MM.1S (cell line): Measurements from ENCODE around the gene ECSCR.

Source experiments
- CTCF ChIP-seq: fragments of 300-600 bp; sonication (generic); IDR thresholded peaks from 2 replicates; pipeline ENCODE4 v1.5.1; 2016; ENCODE audit warnings: antibody characterized with exemption, low read length, mixed read lengths
- EZH2 ChIP-seq: fragments of 300-600 bp; sonication (generic); optimal IDR thresholded peaks from 2 replicates; pipeline ENCODE3; 2017; ENCODE audit warnings: low read depth, mild to moderate bottlenecking, antibody characterized with exemption, low read length, mixed read lengths
- EZH2phosphoT487 ChIP-seq: fragments of 300-600 bp; sonication (generic); IDR thresholded peaks from 2 replicates; pipeline ENCODE4 v1.6.1; 2018; ENCODE audit warnings: antibody characterized with exemption, low read length

- TF ChIP-seq CTCF (no peak), EZH2phosphoT487 (no peak), EZH2 (no peak)
These were observed 26.9 kb downstream of the ECSCR start for GRCh38 chr5:139435676-139436075.
